GM18511 (cell line): ENCODE results near the gene SLC22A8.
"Not testable (repeated sequence)": the region's sequence is repeated elsewhere in the genome, so short reads cannot be mapped to it uniquely, and the experiment has no call there.

Source experiments
- ATAC-seq: cut with Tn5 transposase; IDR thresholded peaks from one replicate; pipeline ENCODE4 v1.9.1; 2021; ENCODE audit warnings: mild to moderate bottlenecking, moderate library complexity; ENCODE audit not compliant: unreplicated experiment

The SLC22A8 gene

DNA sequence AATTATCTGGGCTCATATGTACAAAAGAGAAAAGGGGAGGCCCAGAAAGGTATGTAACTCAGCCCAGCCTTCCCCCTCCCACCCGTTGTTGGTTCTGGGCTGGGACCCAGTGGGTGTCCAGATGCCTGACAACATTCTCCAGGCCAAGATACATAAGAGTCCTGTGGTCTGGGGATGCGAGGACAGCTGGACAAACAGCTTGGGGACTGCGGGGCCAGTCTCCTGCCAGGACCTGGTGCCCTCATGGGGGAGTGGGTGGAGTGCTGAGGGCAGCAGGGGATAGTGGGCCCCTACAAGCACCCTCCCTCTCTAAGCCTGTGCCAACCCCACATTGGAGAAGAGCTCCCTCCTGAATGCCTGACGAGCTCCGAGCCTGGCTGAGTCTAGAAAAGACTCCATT is 27.4 kb downstream of the SLC22A8 start:
- no peak for ATAC-seq

DNA sequence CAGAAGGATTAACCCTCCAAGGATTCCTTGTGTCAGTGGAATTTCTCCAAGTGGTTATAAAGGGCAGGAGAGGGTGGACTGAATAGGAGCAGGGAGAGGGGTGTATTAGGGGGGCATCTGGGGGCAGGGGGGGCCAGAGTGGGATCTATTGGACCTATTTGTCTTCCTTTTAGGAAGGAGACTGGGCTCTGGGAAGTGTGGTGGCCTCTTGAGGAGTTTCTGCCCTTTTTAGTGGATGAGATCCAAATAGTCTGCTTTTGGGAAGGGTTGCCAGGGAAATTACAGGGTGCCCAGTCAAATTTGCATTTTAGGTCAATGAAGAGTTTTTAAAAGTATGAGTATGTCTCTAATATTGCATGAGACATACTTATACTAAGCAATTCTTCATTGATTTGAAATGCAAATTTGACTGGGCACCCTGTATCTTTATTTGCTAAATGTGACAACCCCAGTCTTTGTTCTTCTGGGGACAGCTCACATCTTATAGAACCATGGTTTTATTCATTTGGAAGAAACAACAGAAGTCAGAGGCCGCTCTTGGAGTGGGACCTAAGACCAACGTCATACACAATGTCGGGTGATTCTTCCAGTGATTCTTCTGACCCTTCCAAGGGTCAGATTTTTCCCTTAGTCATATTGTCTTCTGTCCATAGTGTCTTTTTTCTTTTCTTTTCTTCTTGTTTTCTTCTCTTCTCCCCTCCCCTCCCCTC is 30.4 kb downstream of the SLC22A8 start:
- ATAC-seq, result no peak

DNA sequence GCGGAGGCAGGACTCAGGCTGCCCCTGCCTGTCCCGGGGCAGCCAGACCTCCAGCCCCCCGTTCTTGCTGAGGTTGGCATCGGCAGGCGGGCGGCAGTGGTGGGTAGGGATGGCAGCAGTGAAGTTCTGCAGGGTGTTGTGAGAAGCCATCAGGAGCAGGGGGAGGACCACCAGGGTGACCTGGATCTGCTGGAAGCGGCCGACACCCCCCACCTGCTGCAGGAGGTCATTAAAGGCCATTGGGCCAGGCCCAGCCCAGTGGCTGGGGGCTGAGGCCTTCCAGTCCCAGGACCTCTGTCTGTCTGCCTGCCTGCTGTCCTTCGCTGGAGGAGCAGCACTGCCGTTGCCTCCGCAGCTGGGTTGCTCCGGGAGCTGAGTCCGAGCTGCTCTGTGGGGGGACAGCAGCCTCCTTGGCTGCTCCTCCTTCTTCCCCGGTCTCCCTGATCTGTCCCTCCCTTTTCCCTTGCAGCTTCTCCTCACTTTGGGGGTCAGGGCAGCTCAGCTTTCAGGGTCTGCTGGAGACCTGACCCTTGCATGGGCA is 31.1 kb downstream of the SLC22A8 start, which contains the start of gene SLC22A6:
Gene SLC22A6 (minus strand): TSS at position 517 of the 541 bp plus-strand sequence. CDS start 277 bp downstream, at position 240.
- ATAC-seq, result no peak

DNA sequence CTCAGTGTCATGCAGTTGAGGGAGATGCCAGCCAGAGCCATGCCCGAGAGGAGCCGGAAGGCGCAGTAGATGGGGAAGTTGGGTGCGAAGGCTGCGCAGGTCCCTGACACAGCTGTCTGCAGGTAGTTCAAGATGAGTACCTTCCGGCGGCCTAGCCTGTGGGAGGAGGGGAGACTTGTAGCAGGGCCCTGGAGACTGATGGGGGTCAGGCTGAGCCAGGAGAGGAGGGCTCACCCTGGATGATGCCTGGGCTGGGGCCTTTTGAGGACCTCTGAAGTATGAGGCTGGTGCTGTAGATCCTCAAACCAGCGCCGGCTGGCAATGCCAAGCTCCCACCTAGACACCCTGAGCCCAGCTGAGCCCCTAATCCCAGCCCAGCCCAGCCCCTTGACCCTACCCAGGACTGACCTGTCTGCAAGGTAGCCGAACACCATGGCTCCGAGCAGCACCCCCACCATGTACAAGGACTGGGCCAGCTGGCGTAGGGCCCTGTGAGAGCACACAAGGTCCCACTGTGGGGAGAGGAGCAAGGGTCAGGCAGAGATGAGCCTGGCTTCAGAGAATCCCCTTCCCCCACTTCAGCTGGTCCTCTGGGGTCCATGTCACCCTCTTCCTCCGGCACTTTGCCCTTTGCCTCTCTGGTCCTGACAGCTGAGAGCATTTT is 32.0 kb downstream of the SLC22A8 start:
- no peak for ATAC-seq

DNA sequence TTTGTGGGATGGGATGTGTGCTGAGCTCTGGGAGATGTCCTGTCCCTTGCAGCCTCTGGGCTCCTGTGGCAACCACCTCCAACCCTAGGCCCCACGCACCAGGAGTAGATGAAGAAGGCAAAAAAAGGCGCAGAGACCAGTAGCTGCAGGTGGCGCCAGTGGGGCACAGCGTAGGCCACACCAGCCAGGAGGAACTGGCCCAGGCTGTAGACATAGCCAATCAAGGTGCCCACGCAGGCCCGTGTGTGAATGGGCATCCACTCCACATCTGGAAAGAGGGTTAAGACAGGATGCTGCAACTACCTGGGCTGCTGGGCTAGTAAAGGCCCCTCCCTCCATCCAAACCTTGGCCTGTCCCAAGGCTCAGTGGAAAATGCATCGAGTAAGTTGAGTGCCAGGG is 33.9 kb downstream of the SLC22A8 start:
- no peak for ATAC-seq

DNA sequence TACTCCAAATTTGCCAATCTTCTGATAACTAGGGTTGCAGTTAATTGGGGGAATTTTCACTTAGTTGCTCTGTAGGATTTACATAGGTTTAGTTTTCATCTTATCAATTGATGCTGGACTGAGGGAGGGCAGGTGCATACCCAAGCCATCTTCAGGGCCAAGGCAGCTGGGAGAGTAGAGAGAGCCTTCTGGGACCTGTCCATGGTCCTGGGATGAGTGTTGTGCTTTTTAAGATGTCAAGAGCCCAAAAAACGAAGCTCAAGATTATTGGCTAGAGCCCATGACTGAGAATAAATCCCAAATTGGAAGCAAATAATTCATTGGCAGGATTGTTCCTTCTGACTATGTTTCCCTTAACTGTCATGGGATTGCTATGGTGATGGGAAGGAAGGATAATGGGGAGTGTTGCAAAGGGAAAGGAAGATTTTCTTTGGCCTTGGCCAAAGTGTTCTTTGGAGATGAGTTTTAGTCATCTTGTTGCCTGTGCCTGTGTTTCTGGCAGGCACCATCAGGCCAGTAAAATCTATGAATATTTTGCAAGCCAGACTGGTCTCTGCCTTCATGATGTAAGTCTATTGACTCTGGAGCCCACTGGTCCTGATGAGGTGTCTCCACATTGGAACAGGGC is 35.4 kb downstream of the SLC22A8 start:
- ATAC-seq, result no peak

DNA sequence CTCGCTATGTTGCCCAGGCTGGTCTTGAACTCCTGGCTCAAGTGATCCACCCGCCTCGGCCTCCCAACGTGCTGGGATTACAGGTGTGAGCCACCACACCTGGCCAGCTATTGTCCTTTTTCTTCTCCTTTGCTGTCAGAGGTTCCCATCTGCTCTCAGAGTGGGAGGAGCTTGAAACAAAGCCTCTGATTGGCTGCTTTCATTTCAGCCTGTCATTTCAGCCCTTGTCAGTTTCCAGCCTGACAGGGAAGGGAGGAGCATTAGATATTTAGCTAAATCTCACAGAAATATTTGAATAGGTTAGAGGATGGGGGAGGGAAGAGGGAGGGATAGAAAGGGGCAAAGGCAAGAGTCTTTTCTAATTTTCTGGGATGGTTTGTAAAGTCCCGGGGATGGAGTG is 39.5 kb downstream of the SLC22A8 start:
- no peak for ATAC-seq

DNA sequence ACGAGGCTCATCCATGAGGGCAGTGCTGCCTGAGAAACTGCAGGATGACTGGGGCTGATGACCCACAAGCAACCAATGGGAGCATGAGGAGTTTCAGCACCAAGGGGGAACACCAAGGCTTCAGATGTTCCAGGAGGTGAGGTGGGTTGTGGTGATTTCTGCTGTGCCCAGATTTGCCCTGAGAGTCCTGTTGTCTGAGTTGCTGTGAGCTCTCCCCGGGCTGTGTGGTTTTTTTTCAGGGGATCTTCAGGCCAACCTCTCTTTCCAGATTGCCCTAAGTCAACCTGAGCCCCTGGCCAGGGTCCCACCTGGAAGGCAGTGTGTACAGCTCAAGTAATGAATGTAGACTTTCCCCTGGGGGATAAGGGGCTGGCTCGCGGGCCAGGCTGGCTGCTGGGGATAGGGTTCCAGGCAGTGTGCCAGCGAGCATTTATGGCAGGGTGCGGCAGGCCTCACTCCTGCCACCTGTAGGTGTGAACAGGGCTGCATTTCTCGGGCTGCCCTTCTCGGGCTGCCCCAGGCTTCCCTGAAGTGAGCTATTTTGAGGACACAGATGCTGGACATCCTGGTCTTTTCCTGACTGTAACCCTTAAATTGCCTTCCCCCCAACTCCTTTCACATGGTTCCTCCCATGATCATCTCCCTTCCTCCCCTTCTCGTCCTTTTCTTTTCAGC is 40.7 kb downstream of the SLC22A8 start:
- ATAC-seq, result no peak

DNA sequence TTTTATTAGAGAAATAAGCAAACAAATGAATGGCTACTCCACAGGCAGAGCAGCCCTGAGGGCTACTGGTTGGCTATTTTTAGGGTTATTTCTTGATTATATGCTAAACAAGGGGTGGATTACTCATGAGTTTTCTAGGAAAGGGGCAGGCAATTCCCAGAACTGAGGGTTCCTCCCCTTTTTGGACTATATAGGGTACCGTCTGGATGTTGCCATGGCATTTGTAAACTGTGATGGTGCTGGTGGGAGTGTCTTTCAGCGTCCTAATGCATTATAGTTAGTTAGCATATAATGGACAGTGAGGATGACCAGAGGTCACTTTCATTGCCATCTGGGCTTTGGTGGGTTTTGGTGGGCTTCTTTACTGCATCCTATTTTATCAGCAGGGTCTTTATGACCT is 50.1 kb downstream of the SLC22A8 start:
- ATAC-seq, result no peak

DNA sequence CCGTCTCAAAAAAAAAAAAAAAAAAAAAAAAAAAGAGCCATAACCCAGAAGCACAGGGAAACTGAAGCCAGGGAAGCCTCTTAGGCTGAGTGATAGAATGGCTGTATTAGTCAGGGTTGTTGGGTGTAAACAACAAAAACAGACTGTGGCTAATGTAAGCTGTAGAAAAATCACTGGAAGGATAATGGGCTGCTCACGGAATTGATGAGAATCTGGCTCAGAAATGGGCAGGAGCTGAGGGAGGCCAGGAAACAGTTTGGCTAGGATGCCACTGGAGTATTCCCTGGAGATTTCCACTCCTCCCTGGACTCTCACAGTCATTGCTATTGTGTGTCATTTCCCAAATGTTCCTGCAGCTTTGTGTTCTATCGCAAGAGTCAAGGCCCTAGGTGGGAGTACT is 53.2 kb downstream of the SLC22A8 start:
- ATAC-seq, result no peak

DNA sequence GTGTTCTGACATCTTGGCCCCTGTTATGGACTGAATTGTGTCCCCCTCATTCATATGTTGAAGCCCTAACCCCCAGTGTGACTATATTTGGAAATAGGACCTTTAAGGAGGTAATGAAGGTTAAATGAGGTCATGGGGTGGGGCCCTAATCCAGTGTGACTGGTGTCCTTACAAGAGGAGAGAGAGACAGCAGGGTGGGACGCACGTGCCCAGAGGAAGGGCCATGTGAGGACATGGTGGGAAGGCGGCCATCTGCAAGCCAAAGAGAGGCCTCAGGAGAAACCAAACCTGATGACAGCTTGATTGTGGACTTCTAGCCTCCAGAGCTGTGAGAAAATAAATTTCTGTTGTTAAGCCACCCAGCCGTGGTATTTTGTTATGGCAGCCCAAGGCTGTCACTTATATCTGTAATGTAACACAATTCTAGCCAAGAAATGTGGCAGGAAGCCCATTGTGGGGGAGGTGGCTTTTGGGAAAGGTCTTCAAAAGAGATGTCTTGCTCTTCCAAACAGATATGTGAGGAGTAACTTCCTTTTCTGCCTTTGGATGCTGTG is 54.5 kb downstream of the SLC22A8 start:
- no peak for ATAC-seq

DNA sequence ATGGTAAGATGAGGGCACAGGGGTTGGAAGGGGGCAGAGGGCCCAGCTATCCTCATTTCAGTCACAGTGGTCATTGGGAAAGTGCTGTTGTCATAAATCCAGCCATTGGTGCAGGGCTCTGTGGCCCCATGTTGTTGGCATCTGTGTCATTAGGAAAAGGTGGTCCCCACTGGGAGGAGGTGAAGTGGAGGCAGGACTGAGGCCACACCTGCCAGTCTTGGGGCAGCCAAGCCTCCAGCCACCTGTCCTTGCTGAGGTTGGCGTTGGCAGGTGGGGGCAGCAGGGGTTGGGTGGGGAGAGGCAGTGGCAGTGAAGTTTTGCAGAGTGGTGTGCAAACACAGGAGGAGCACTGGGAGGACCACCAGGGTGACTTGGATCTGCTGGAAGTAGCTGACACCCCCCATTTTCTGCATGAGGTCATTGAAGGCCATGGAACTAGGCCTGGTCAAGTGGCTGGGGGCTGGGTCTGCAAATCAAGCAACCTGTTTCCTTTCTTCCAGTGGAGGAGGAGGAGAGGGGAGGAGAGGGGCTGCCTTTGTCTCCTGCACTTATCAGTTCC is 56.1 kb downstream of the SLC22A8 start:
- ATAC-seq, result no peak

DNA sequence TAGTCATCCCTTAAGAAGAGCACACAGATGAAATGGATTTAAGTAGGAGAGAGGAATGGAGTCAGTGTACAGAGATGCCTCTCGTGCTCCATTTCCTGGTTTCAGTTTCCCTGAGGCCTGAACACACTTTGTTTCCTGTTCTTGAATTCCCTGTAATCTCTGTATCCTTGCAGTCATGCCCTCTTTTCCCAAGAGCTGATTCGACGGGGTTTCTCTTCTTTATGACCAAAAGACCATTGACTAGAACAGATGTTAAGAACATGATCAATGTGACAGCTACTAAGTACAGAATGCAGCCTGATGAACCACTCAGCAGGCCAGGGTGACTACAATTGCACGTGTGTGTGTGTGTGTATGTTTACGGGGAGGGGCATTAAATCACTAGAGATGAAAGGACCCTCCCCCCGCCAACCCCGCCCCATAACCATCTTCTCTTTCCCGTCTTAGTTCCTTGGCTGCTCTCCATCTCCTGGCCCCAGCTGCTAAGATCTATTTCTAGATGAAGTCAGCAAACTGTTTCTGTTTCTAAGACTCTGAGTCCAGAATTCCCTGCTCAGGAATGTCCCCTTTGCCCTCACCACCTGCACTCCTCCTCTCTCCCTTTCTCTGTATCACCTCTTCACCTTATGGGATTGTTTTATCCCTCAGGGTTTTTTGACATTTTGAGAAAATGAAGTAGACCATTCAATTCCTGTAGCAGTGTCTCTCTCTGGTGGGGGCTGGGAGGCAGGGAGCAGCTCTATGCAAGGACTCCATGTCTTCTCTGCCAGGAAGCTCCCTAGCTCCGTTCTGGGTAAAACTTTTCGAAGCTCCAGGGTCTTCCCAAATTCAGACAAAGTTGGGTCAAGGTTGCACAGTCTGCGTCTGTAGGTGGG is 56.9 kb downstream of the SLC22A8 start:
- ATAC-seq, result no peak

DNA sequence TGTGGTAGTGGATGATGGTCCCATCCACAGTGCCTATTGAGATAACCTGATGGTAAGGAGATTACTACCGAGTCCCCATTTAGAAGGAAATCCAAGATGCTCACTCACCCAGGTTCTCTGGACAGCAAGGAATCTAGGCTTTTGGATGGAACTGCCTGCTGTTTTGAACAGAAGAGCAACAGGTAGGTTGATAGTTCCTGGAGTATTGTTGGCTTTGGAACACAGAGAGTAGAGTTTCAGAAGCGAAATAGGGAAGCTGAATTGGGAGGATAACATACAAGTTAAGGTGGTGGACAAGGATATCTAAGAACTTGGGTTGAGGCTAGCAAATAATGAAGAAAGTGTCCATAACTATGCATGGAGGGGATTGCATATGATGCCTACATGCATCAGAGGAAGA is 58.5 kb downstream of the SLC22A8 start:
- ATAC-seq, result no peak

DNA sequence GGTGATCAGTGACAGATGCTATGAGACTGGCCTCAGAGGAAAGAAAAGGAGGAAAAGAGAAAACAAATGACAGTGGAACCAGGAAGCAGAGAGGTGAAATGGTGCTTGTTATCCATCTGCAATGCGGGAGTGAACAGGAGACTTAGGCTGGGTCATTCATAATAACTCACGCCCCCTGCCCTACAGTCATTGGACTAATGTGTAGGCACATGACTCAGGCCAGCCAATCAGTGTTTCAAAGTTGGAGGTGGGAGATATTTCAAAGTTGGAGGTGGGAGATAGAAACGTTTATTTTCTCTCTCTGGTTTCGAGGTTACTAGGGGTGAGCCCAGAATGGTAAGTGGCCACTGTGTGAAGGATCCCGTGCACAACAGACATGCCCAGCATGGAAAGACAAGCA is 61.2 kb downstream of the SLC22A8 start:
- ATAC-seq, result no peak

DNA sequence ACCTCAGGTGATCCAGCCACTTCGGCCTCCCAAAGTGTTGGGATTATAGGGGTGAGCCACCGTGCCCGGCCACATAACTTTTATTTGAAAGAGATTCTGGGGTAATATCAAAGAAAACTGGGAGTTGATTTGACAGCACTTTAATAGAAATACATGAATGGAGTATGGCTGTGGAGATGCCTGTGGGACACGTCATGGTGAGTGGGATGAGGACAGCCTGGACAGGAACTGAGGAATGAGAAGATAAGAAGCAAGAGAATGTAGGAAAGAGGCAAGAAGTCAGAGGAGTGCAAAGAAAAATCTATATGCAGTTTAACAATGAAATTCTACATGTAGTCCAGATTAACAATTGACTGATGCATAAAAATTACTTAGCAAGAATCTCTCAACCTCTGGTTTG is 61.8 kb downstream of the SLC22A8 start:
- ATAC-seq, result no peak

DNA sequence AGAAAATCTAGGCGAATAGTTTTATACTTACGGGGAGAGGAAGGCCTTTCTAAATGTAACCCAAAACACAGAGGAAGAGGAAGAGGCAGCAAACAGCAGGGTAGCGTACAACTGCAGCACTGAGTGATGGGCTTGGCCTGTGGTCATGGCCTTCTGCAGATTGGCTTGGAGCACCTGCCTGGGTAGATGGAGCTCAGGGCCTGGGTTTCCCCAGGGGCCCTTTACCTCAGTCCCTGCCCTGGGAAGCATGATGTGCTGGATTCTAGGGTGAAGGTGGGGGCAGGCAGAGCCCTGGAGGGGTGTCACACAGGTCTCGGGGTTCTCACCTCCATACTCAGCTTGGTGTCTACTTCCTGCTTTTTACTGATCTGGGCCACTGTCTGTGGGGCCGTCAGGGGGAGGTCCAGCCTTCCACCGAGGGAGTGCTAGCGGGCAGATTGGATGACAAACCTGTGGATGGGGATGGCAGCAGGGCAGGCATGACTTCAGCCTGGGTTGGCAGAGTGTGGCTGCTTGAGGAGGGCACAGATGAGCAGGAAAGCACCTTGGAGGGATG is 66.8 kb downstream of the SLC22A8 start:
- no peak for ATAC-seq

DNA sequence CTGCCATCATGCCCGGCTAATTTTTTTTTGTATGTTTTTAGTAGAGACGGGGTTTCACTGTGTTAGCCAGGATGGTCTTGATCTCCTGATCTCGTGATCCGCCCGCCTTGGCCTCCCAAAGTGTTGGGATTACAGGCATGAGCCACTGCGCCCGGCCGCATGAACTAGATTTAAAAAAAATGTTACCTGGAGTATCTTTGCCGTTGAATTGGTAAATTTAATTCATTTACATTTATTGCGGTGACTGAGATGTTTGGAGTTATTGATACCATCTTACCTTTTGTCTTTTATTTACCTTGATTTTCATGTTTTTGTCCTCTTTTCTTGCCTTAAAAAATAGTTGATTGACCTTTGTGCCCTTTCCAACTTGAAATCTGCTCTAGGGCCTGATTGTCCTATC is 70.1 kb downstream of the SLC22A8 start:
- not testable (repeated sequence) for ATAC-seq
